ENCODE data around the gene CDCP1.

DNA sequence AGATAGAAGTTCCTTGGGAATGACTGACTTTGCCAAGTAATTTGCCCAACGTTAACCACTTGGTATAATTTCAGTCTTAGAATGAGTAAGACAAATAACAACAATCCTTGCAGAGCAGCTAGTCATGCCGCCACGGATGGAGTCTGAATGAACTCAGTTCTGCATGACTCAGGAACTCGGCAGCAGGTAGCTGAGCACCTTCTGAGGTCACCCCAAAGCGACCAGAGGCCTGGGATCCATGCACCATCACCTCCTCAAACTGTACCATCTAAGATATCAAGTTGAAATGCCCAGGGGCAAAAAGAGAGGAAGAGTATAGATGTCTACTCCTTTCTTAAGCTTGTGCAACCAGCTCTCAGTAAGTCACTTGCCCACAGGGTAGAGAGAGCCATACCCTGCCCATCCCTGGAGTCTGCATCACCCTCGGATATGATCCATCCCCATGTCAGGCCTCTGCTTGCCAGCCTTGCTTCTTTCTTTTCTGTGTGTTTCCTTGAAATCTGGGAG is 8.5 kb upstream of the CDCP1 start:
- TF ChIP-seq, protein P1, sequence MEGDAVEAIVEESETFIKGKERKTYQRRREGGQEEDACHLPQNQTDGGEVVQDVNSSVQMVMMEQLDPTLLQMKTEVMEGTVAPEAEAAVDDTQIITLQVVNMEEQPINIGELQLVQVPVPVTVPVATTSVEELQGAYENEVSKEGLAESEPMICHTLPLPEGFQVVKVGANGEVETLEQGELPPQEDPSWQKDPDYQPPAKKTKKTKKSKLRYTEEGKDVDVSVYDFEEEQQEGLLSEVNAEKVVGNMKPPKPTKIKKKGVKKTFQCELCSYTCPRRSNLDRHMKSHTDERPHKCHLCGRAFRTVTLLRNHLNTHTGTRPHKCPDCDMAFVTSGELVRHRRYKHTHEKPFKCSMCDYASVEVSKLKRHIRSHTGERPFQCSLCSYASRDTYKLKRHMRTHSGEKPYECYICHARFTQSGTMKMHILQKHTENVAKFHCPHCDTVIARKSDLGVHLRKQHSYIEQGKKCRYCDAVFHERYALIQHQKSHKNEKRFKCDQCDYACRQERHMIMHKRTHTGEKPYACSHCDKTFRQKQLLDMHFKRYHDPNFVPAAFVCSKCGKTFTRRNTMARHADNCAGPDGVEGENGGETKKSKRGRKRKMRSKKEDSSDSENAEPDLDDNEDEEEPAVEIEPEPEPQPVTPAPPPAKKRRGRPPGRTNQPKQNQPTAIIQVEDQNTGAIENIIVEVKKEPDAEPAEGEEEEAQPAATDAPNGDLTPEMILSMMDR (IDR thresholded peaks at IDR 0.05): no peak
- TF ChIP-seq POLR2A (IDR thresholded peaks at IDR 0.05) (no peak), POLR2AphosphoS5 (IDR thresholded peaks at IDR 0.05) (no peak)
